HFF-Myc (cell line): Measurements from ENCODE around the gene FNDC1.

Experiments used
- DNase-seq: peaks from one replicate; pipeline ENCODE4 v3.0.0-alpha.2; 2011; ENCODE audit warnings: low read depth; ENCODE audit errors: extremely low read depth
- H3K4me3 ChIP-seq: replicated peaks from 2 replicates; pipeline ENCODE4 v1.5.1; 2011; ENCODE audit warnings: low read depth, mild to moderate bottlenecking, control low read depth, low read length
- TF ChIP-seq, protein P1 (sequence below): IDR thresholded peaks from 2 replicates; pipeline ENCODE4 v1.5.1; 2012; ENCODE audit warnings: mild to moderate bottlenecking, low read depth, low read length, control low read depth; ENCODE audit errors: missing control alignments

The FNDC1 gene

DNA sequence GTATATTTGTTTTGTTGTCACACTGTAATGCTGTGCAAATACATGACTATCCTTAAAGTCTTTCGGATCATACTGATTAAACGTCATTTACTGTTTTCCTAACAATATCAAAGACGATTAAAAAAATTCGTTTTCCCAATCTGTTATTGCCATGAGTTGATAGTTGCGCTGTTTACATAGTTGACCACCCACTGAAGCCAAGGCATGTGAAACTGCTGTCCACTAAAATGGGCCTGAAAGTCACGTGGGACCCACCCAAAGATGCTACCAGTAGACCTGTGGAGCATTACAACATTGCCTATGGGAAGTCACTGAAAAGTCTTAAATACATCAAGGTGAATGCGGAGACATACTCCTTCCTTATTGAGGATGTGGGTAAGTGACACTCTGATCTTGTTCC, 28.1 kb downstream of the FNDC1 start:
- TF ChIP-seq, protein P1, sequence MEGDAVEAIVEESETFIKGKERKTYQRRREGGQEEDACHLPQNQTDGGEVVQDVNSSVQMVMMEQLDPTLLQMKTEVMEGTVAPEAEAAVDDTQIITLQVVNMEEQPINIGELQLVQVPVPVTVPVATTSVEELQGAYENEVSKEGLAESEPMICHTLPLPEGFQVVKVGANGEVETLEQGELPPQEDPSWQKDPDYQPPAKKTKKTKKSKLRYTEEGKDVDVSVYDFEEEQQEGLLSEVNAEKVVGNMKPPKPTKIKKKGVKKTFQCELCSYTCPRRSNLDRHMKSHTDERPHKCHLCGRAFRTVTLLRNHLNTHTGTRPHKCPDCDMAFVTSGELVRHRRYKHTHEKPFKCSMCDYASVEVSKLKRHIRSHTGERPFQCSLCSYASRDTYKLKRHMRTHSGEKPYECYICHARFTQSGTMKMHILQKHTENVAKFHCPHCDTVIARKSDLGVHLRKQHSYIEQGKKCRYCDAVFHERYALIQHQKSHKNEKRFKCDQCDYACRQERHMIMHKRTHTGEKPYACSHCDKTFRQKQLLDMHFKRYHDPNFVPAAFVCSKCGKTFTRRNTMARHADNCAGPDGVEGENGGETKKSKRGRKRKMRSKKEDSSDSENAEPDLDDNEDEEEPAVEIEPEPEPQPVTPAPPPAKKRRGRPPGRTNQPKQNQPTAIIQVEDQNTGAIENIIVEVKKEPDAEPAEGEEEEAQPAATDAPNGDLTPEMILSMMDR, result no peak
- DNase-seq, result no peak
- no peak overlapping the region for H3K4me3 ChIP-seq

DNA sequence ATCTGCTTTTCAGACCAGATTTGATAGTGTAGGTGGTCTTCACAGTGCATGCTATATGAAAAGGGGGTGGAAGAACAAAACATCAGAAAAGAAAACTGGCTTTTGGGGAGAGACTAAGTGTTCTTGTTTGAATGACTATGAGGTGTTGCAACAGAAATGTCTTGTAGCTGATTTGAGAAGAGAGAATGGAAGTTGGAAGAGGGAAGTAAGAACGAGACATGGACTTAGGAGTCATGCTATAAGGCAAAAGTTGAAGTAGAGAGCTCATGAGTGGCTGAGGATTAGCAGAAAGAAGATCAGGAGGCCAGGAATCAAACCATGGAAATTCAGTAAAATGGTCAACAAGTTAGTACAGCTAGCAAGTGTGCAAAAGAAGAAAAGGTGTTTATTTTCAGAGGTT, 32.1 kb downstream of the FNDC1 start:
- no peak for DNase-seq
- no peak overlapping the region for H3K4me3 ChIP-seq
- TF ChIP-seq, protein P1, result no peak

DNA sequence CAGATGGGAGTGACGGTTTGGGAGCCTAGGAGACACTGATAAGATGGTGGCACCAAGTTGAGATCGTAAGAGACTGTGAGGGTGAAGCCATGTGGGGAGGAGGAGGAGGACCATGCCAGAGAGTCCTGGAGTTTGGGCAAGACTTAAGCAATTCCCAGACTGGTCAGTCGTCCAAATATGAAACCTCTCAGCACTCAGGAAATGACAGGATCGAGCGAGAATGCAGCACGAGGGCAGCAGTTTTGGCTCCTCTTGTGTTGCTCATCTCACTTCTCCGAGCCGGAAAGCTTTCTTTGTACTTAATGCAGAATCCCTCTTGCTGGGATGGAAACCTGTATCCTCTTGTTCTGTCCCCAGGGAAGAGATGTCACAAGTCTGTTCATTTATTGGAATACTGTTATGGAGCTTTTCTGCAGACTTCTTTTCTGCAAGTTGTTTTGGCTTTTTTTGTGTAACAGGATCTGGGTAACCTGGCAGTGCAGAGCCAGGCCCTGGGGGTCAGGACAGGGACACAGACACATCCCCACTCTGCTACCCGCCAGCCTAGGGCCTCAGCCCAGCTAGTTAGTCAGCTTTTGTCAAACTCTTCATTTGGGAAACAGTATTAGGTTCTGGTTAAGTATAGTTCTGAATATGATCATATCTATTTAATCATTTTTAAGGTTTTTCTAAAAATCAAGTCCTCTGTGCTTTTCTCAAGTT, 34.3 kb downstream of the FNDC1 start:
- TF ChIP-seq, protein P1, result no peak
- DNase-seq, result peak; percentile 20
- no peak overlapping the region for H3K4me3 ChIP-seq

DNA sequence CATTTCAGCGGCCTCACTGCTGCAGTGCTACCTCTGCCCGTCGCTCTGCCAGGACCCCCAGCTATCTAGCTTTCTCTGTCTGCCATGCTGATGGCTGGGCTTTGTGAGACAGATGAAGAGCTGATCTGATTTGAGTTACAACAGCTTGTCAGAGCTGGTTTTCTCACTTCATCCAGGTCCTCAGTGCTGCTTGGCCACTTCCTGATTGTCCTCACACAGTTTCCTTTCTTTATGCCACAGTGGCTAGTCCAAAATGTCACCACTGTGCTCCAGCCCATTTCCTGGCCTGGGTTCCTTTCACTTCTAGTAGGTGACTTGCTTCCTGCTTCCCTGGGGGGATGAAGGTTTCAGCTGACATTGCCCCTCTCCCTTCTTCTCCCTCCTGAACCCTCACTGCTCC, 35.4 kb downstream of the FNDC1 start:
- TF ChIP-seq, protein P1, result no peak
- DNase-seq, result no peak

DNA sequence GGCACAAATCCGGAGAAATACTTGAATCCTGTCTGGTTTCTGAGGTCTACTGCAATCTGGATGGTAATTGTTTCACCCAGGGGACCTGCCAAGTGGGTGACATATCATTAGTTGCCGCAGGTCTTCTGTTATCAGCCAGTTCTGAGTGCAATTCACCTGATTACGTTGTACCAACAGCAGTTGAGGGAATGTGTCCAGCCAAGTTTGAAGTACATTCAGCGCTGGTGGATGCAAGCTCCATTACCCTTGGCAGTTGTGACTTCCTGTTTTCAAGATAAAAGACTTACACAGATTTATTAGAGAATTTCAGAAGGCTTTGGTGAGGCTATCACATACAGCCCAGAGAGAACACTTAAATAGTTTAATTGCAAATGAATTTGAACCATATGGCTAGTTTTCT, 42.8 kb downstream of the FNDC1 start:
- TF ChIP-seq, protein P1, result no peak
- H3K4me3 ChIP-seq, result no peak overlapping the region
- DNase-seq, result no peak

More for the DNA sequence above, 35.4 kb downstream of the FNDC1 start:
- H3K4me3 ChIP-seq, result no peak overlapping the region

DNA sequence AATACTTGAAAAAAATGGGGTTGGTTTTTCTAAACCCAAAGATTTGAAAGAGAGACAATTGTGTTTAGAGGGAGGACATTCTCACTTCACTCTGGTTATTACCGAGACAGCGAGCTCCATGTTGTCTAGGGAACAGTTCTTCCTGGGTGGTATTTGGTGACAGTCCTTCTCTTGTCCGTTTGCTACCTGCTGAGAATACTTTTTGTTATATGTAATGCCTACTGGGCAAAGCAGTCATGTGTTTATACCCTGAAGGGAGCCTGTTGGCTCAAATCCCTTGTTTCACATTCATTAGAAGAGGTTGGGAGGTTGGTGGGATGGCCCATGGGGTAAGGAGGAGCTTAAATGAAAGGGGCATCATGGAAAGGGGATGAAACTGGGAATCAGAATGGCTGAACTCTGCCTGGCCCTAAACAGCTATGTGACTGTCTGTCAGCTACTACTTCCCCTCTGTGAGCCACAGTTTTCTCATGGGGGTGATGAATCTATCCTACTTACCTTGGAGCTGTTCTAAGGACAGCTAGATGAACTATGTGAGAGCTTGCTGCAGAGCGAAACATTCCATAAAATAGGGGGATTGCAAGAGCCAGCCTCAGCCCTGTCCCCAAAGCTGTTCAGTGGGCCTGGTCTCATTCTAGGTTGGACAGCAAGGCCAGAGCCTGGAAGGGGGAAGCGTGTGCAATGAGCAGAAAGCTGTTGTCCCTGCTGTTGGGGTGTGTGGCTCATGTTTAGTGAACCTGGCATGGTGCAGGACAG, 43.5 kb downstream of the FNDC1 start:
- TF ChIP-seq, protein P1, result no peak
- no peak for DNase-seq
- no peak overlapping the region for H3K4me3 ChIP-seq

DNA sequence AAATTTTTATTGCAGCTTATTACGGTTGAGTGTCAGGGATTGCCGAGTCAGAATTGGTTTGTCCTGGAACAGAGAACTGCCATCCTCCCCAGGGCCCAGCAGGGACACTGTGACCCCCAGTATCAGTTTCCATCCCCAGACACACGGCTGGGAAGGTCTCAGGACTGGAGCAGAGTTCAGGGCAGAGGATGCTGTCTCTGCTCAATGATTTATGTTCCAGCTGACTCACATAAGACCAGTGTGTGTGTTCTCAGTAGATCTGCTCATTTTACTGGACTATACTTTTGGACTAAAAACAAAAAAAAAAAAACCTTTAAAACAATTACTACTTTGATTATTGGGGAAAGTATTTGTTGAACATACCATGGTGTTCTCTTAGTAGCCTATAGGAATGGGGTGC, 44.2 kb downstream of the FNDC1 start:
- no peak overlapping the region for H3K4me3 ChIP-seq
- TF ChIP-seq, protein P1, result no peak
- DNase-seq, result no peak
